Measurements from ENCODE around the gene PRKN. TPM values are rescaled to one million over a fixed set of nuclear protein-coding genes. Genes with fewer than 3 reads are reported as not detected.

The PRKN gene
- total and polyA plus RNA-seq, 9 of the 15 experiments (the other 6 are each of a cell fraction or from before 2014, with no cell fraction given), result 0.03 to 0.96 (median 0.15) TPM; not detected in 2

DNA sequence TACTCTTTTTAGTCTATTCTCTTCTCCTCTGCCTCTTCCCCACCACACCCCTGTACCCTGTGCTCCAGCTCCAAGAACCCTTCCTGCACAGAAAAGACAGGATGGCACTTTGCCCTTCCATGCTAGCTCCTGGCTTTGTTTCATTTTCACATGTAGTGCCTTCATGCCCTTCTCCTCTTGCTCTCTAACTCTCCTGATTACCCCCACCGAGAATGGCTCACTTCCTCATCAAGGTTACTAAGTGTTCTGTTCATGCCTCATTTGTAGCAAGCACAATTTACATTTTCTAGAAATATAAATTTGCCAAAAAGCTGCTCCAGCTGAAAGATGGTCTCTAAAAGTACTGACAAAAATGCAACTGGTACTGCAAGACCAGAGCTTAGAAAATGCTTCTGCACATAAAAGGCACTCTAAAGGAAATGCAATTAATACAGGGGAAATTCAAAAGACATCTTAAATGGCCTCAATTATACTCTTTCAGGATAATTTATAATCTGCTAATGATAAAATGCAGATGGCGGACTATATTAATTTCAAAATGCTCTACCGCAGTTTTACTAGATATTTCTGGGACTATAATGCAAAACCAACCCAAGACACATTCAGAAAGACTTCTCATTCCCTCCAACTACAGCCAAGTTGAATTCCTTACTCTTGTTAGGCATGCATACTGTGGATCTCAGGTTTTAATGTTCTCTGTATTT, 570.2 kb downstream of the PRKN start (continued):
- TF ChIP-seq, protein P1, sequence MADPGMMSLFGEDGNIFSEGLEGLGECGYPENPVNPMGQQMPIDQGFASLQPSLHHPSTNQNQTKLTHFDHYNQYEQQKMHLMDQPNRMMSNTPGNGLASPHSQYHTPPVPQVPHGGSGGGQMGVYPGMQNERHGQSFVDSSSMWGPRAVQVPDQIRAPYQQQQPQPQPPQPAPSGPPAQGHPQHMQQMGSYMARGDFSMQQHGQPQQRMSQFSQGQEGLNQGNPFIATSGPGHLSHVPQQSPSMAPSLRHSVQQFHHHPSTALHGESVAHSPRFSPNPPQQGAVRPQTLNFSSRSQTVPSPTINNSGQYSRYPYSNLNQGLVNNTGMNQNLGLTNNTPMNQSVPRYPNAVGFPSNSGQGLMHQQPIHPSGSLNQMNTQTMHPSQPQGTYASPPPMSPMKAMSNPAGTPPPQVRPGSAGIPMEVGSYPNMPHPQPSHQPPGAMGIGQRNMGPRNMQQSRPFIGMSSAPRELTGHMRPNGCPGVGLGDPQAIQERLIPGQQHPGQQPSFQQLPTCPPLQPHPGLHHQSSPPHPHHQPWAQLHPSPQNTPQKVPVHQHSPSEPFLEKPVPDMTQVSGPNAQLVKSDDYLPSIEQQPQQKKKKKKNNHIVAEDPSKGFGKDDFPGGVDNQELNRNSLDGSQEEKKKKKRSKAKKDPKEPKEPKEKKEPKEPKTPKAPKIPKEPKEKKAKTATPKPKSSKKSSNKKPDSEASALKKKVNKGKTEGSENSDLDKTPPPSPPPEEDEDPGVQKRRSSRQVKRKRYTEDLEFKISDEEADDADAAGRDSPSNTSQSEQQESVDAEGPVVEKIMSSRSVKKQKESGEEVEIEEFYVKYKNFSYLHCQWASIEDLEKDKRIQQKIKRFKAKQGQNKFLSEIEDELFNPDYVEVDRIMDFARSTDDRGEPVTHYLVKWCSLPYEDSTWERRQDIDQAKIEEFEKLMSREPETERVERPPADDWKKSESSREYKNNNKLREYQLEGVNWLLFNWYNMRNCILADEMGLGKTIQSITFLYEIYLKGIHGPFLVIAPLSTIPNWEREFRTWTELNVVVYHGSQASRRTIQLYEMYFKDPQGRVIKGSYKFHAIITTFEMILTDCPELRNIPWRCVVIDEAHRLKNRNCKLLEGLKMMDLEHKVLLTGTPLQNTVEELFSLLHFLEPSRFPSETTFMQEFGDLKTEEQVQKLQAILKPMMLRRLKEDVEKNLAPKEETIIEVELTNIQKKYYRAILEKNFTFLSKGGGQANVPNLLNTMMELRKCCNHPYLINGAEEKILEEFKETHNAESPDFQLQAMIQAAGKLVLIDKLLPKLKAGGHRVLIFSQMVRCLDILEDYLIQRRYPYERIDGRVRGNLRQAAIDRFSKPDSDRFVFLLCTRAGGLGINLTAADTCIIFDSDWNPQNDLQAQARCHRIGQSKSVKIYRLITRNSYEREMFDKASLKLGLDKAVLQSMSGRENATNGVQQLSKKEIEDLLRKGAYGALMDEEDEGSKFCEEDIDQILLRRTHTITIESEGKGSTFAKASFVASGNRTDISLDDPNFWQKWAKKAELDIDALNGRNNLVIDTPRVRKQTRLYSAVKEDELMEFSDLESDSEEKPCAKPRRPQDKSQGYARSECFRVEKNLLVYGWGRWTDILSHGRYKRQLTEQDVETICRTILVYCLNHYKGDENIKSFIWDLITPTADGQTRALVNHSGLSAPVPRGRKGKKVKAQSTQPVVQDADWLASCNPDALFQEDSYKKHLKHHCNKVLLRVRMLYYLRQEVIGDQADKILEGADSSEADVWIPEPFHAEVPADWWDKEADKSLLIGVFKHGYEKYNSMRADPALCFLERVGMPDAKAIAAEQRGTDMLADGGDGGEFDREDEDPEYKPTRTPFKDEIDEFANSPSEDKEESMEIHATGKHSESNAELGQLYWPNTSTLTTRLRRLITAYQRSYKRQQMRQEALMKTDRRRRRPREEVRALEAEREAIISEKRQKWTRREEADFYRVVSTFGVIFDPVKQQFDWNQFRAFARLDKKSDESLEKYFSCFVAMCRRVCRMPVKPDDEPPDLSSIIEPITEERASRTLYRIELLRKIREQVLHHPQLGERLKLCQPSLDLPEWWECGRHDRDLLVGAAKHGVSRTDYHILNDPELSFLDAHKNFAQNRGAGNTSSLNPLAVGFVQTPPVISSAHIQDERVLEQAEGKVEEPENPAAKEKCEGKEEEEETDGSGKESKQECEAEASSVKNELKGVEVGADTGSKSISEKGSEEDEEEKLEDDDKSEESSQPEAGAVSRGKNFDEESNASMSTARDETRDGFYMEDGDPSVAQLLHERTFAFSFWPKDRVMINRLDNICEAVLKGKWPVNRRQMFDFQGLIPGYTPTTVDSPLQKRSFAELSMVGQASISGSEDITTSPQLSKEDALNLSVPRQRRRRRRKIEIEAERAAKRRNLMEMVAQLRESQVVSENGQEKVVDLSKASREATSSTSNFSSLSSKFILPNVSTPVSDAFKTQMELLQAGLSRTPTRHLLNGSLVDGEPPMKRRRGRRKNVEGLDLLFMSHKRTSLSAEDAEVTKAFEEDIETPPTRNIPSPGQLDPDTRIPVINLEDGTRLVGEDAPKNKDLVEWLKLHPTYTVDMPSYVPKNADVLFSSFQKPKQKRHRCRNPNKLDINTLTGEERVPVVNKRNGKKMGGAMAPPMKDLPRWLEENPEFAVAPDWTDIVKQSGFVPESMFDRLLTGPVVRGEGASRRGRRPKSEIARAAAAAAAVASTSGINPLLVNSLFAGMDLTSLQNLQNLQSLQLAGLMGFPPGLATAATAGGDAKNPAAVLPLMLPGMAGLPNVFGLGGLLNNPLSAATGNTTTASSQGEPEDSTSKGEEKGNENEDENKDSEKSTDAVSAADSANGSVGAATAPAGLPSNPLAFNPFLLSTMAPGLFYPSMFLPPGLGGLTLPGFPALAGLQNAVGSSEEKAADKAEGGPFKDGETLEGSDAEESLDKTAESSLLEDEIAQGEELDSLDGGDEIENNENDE (IDR thresholded peaks at IDR 0.05; ENCODE audit: low read depth, low read length), result no peak
- no peak for TF ChIP-seq ZNF778 (CRISPR knock-in tag; IDR thresholded peaks at IDR 0.05)
